Activated T-cell treated with anti-CD3 and anti-CD28 coated beads, Interleukin-2, amount 50 U/mL, for 4 hours (primary cell): ENCODE measurements around the gene KRTAP9-1. TPM values are rescaled to one million over a fixed set of nuclear protein-coding genes. Genes with fewer than 3 reads are reported as not detected.
"Not testable (repeated sequence)": the region's sequence is repeated elsewhere in the genome, so short reads cannot be mapped to it uniquely, and the experiment has no call there.

Experiments
- ATAC-seq, 2 donors: fragments of 200-7000 bp; cut with Tn5 transposase; one replicate each; pipeline ENCODE4 v1.10.0; 2021
- DNase-seq: peaks from one replicate; pipeline ENCODE4 v3.0.0-alpha.2; 2020
- H3K27me3 Mint-ChIP-seq: one replicate; pipeline ENCODE4 v1.8.0; 2021; ENCODE audit warnings: low read depth, mixed read lengths
- H3K36me3 Mint-ChIP-seq: one replicate; pipeline ENCODE4 v1.8.0; 2022; ENCODE audit warnings: mixed read lengths; ENCODE audit not compliant: insufficient read depth
- H3K4me1 Mint-ChIP-seq: one replicate; pipeline ENCODE4 v1.8.0; 2021; ENCODE audit warnings: low read depth, mixed read lengths
- H3K4me3 Mint-ChIP-seq: one replicate; pipeline ENCODE4 v1.8.0; 2021; ENCODE audit warnings: mild to moderate bottlenecking, moderate library complexity, mixed read lengths
- H3K9me3 Mint-ChIP-seq: one replicate; pipeline ENCODE4 v1.8.0; 2021; ENCODE audit warnings: mixed read lengths
- total RNA-seq, 3 donors: library from RNA; stranded (reverse); gene quantifications; one replicate each; pipeline ENCODE4 v1.2.1, GENCODE V29; 2021

The KRTAP9-1 gene
- total RNA-seq = not detected

- DNase-seq, H3K4me1 Mint-ChIP-seq, H3K9me3 Mint-ChIP-seq, H3K4me3 Mint-ChIP-seq, H3K36me3 Mint-ChIP-seq, ATAC-seq: not testable (repeated sequence)
- peaks cover 22% of the 10 kb centered on the region for H3K27me3 Mint-ChIP-seq
These were observed at the start of gene KRTAP9-1 for GRCh38 chr17:41189837-41190318. KRTAP9-1 (plus strand) TSS chr17:41189887; CDS start chr17:41189887, 0 bp downstream.

- Mint-ChIP-seq H3K27me3 (peaks cover 3% of the 10 kb centered on the region), H3K9me3 (peaks cover 30% of the 10 kb centered on the region), H3K4me3 (no peak within 1 kb of the TSS), H3K36me3 (peaks cover 8% of the 10 kb centered on the region), H3K4me1 (no peaks in the 10 kb centered on the region)
- DNase-seq = no peak
- no peak for ATAC-seq
These were observed 49.1 kb upstream of the KRTAP9-1 start, which contains the start of gene KRTAP4-6 for GRCh38 chr17:41140360-41141131. KRTAP4-6 (minus strand) TSS chr17:41140544; CDS start chr17:41140487, 57 bp downstream.

GRCh38 chr17:41141361-41141760 lies 48.3 kb upstream of the KRTAP9-1 start:
- no peak overlapping the region for H3K4me3 Mint-ChIP-seq
- DNase-seq (no peak), ATAC-seq (no peak)
- no peaks in the 10 kb centered on the region for H3K4me1 Mint-ChIP-seq
- peaks cover 30% of the 10 kb centered on the region for H3K9me3 Mint-ChIP-seq
- H3K27me3 Mint-ChIP-seq = peaks cover 3% of the 10 kb centered on the region
- H3K36me3 Mint-ChIP-seq = peaks cover 8% of the 10 kb centered on the region

- no peak for ATAC-seq
- peaks cover under 1% of the 10 kb centered on the region for H3K27me3 Mint-ChIP-seq
- DNase-seq = no peak
- peaks cover 7% of the 10 kb centered on the region for H3K36me3 Mint-ChIP-seq
- no peak overlapping the region for H3K4me3 Mint-ChIP-seq
- H3K4me1 Mint-ChIP-seq = no peaks in the 10 kb centered on the region
- peaks cover 22% of the 10 kb centered on the region for H3K9me3 Mint-ChIP-seq
These were observed 44.8 kb upstream of the KRTAP9-1 start for GRCh38 chr17:41144846-41145245.

GRCh38 chr17:41145261-41145660 lies 44.4 kb upstream of the KRTAP9-1 start:
- H3K9me3 Mint-ChIP-seq = peaks cover 22% of the 10 kb centered on the region
- ATAC-seq (no peak), DNase-seq (no peak)
- H3K36me3 Mint-ChIP-seq = peaks cover 7% of the 10 kb centered on the region
- H3K4me1 Mint-ChIP-seq = no peaks in the 10 kb centered on the region
- no peaks in the 10 kb centered on the region for H3K27me3 Mint-ChIP-seq
- no peak overlapping the region for H3K4me3 Mint-ChIP-seq

- no peak for DNase-seq
- H3K36me3 Mint-ChIP-seq = peaks cover 3% of the 10 kb centered on the region
- H3K4me1 Mint-ChIP-seq = no peaks in the 10 kb centered on the region
- ATAC-seq = no peak
- peaks cover 13% of the 10 kb centered on the region for H3K9me3 Mint-ChIP-seq
- no peaks in the 10 kb centered on the region for H3K27me3 Mint-ChIP-seq
- no peak overlapping the region for H3K4me3 Mint-ChIP-seq
These were observed 42.0 kb upstream of the KRTAP9-1 start for GRCh38 chr17:41147531-41148204.

GRCh38 chr17:41148971-41149651 lies 40.6 kb upstream of the KRTAP9-1 start:
- not testable (repeated sequence) for H3K4me1 Mint-ChIP-seq, H3K9me3 Mint-ChIP-seq, H3K4me3 Mint-ChIP-seq, DNase-seq, H3K27me3 Mint-ChIP-seq, H3K36me3 Mint-ChIP-seq, ATAC-seq

- H3K27me3 Mint-ChIP-seq = peaks cover 6% of the 10 kb centered on the region
- H3K36me3 Mint-ChIP-seq = no peaks in the 10 kb centered on the region
- no peaks in the 10 kb centered on the region for H3K4me1 Mint-ChIP-seq
- no peak within 1 kb of the TSS for H3K4me3 Mint-ChIP-seq
- no peaks in the 10 kb centered on the region for H3K9me3 Mint-ChIP-seq
- DNase-seq (no peak), ATAC-seq (no peak)
These were observed 40.1 kb upstream of the KRTAP9-1 start, which contains the start of gene KRTAP4-5 for GRCh38 chr17:41149652-41149985. KRTAP4-5 (minus strand) TSS chr17:41149825; CDS start chr17:41149767, 58 bp downstream.

GRCh38 chr17:41150026-41150425 lies 39.7 kb upstream of the KRTAP9-1 start:
- DNase-seq (no peak), ATAC-seq (no peak)
- no peaks in the 10 kb centered on the region for H3K9me3 Mint-ChIP-seq
- H3K4me1 Mint-ChIP-seq = no peaks in the 10 kb centered on the region
- H3K4me3 Mint-ChIP-seq = no peak overlapping the region
- H3K36me3 Mint-ChIP-seq = no peaks in the 10 kb centered on the region
- H3K27me3 Mint-ChIP-seq = peaks cover 6% of the 10 kb centered on the region

- no peaks in the 10 kb centered on the region for H3K9me3 Mint-ChIP-seq
- H3K4me3 Mint-ChIP-seq = no peak overlapping the region
- H3K27me3 Mint-ChIP-seq = peaks cover 14% of the 10 kb centered on the region
- no peaks in the 10 kb centered on the region for H3K36me3 Mint-ChIP-seq
- no peaks in the 10 kb centered on the region for H3K4me1 Mint-ChIP-seq
- no peak for ATAC-seq
- no peak for DNase-seq
These were observed 38.2 kb upstream of the KRTAP9-1 start for GRCh38 chr17:41151525-41151924.

- H3K36me3 Mint-ChIP-seq = no peaks in the 10 kb centered on the region
- no peaks in the 10 kb centered on the region for H3K4me1 Mint-ChIP-seq
- H3K4me3 Mint-ChIP-seq = no peak overlapping the region
- peaks cover 24% of the 10 kb centered on the region for H3K27me3 Mint-ChIP-seq
- H3K9me3 Mint-ChIP-seq = no peaks in the 10 kb centered on the region
- DNase-seq (no peak), ATAC-seq (no peak)
These were observed 35.8 kb upstream of the KRTAP9-1 start for GRCh38 chr17:41153856-41154255.

GRCh38 chr17:41160190-41160589 lies 29.5 kb upstream of the KRTAP9-1 start:
- not testable (repeated sequence) for H3K36me3 Mint-ChIP-seq, H3K4me3 Mint-ChIP-seq, H3K9me3 Mint-ChIP-seq, H3K4me1 Mint-ChIP-seq, ATAC-seq, DNase-seq
- H3K27me3 Mint-ChIP-seq = peaks cover 18% of the 10 kb centered on the region

GRCh38 chr17:41160648-41161047 lies 29.0 kb upstream of the KRTAP9-1 start, which contains the start of gene KRTAP4-4:
KRTAP4-4 (minus strand) TSS chr17:41160748; CDS start chr17:41160691, 57 bp downstream.
- DNase-seq (no peak), ATAC-seq (no peak)
- Mint-ChIP-seq H3K4me1 (no peaks in the 10 kb centered on the region), H3K9me3 (no peaks in the 10 kb centered on the region), H3K36me3 (no peaks in the 10 kb centered on the region), H3K27me3 (peaks cover 17% of the 10 kb centered on the region), H3K4me3 (no peak within 1 kb of the TSS)

GRCh38 chr17:41163828-41164227 lies 25.9 kb upstream of the KRTAP9-1 start:
- ATAC-seq (no peak), DNase-seq (no peak)
- no peak overlapping the region for H3K4me3 Mint-ChIP-seq
- H3K27me3 Mint-ChIP-seq = no peaks in the 10 kb centered on the region
- no peaks in the 10 kb centered on the region for H3K4me1 Mint-ChIP-seq
- H3K9me3 Mint-ChIP-seq = no peaks in the 10 kb centered on the region
- no peaks in the 10 kb centered on the region for H3K36me3 Mint-ChIP-seq
